T-helper 1 cell (primary cell): ENCODE results near the gene PFN4.
"Not testable (repeated sequence)": the region's sequence is repeated elsewhere in the genome, so short reads cannot be mapped to it uniquely, and the experiment has no call there.

Experiments used
- DNase-seq, 5 donors: peaks; one replicate each; pipeline ENCODE4 v3.0.0-alpha.2; 2012 to 2020

The PFN4 gene

GRCh38 chr2:24110660-24111303 lies 12.4 kb downstream of the PFN4 start:
- no peak for DNase-seq

GRCh38 chr2:24109431-24109830 lies 13.7 kb downstream of the PFN4 start:
- DNase-seq, result not testable (repeated sequence)

GRCh38 chr2:24107336-24107735 lies 15.8 kb downstream of the PFN4 start:
- no peak for DNase-seq

- DNase-seq, result no peak
Measured at GRCh38 chr2:24106786-24107185, 16.3 kb downstream of the PFN4 start.

- DNase-seq, result no peak
Measured at GRCh38 chr2:24105816-24106215, 17.3 kb downstream of the PFN4 start.

- DNase-seq, result no peak
Measured at GRCh38 chr2:24104906-24105305, 18.2 kb downstream of the PFN4 start.

- no peak for DNase-seq
Measured at GRCh38 chr2:24104110-24104650, 19.0 kb downstream of the PFN4 start.

GRCh38 chr2:24102677-24103076 lies 20.5 kb downstream of the PFN4 start:
- no peak for DNase-seq

- no peak for DNase-seq
Measured at GRCh38 chr2:24101992-24102391, 21.1 kb downstream of the PFN4 start.

- not testable (repeated sequence) for DNase-seq
Measured at GRCh38 chr2:24100732-24101131, 22.4 kb downstream of the PFN4 start.

- not testable (repeated sequence) for DNase-seq
Measured at GRCh38 chr2:24095171-24095677, 27.9 kb downstream of the PFN4 start.

- not testable (repeated sequence) for DNase-seq
Measured at GRCh38 chr2:24093270-24093669, 29.9 kb downstream of the PFN4 start.

GRCh38 chr2:24088821-24089359 lies 34.2 kb downstream of the PFN4 start:
- no peak for DNase-seq

- DNase-seq, result no peak
Measured at GRCh38 chr2:24087032-24087431, 36.1 kb downstream of the PFN4 start.

GRCh38 chr2:24086241-24086640 lies 36.9 kb downstream of the PFN4 start:
- no peak for DNase-seq

GRCh38 chr2:24085200-24085489 lies 38.0 kb downstream of the PFN4 start:
- no peak for DNase-seq

- peak; percentile 63 to 79 (median 74) for DNase-seq
Measured at GRCh38 chr2:24084386-24085199, 38.5 kb downstream of the PFN4 start, which contains the start of gene TP53I3. Gene TP53I3 (minus strand): TSS chr2:24084834. CDS start chr2:24084326, 508 bp downstream.

- peak in 4 of 5 donors; percentile 8 to 57 (median 23) for DNase-seq
Measured at GRCh38 chr2:24083567-24084385, 39.4 kb downstream of the PFN4 start.

- DNase-seq, result no peak
Measured at GRCh38 chr2:24082787-24083566, 40.2 kb downstream of the PFN4 start.

- no peak for DNase-seq
Measured at GRCh38 chr2:24080701-24081100, 42.4 kb downstream of the PFN4 start.

GRCh38 chr2:24077879-24078278 lies 45.3 kb downstream of the PFN4 start:
- no peak for DNase-seq

- no peak for DNase-seq
Measured at GRCh38 chr2:24077535-24077877, 45.6 kb downstream of the PFN4 start.
